BJ (cell line): ENCODE measurements around the gene SOX12. TPM values are rescaled to one million over a fixed set of nuclear protein-coding genes. Genes with fewer than 3 reads are reported as not detected.

ENCODE experiments used
- CTCF ChIA-PET: fragments of 350-600 bp; formaldehyde crosslinking; extraction: SDS; loops from one replicate; lab custom pipeline; 2021; ENCODE audit warnings: antibody characterized with exemption, inconsistent platforms; lab: Yijun Ruan, JAX
- POLR2A ChIA-PET: fragments of 300-600 bp; sonication (Branson Sonifier 250); formaldehyde crosslinking; extraction: SDS; loops from one replicate; lab custom pipeline; 2021; ENCODE audit warnings: antibody characterized with exemption; lab: Charles Lee
- DNase-seq: peaks from one replicate; pipeline ENCODE4 v3.0.0-alpha.2; 2011; ENCODE audit warnings: low read depth
- H3K27me3 ChIP-seq: 2 replicates; pipeline ENCODE4 v1.6.0; 2011; ENCODE audit warnings: low read length; ENCODE audit not compliant: control insufficient read depth, insufficient read depth
- H3K36me3 ChIP-seq: 2 replicates; pipeline ENCODE4 v1.5.1; 2011; ENCODE audit warnings: low read length; ENCODE audit not compliant: control insufficient read depth, insufficient read depth
- H3K4me3 ChIP-seq: 2 replicates; pipeline ENCODE4 v1.5.1; 2011; ENCODE audit warnings: low read depth, mild to moderate bottlenecking, control low read depth, low read length
- polyA plus RNA-seq: library from polyadenylated mRNA; depleted of rRNA; stranded (reverse); fragments of >200 nt; gene quantifications from 2 replicates; pipeline ENCODE4 v1.2.3, GENCODE V29; 2011
- TF ChIP-seq, protein P1 (sequence below): IDR thresholded peaks from 2 replicates; pipeline ENCODE4 v1.5.1; 2011; ENCODE audit warnings: low read depth, mild to moderate bottlenecking, control low read depth, inconsistent platforms, low read length, moderate library complexity; ENCODE audit not compliant: insufficient read depth

SOX12 gene
- polyA plus RNA-seq, 1 experiment, result 3.6 TPM

GRCh38 chr20:363319-364078, 38.1 kb downstream of the SOX12 start:
- Histone ChIP-seq H3K36me3 (no peaks in the 10 kb centered on the region), H3K27me3 (no peaks in the 10 kb centered on the region), H3K4me3 (no peak overlapping the region)
- no peak for DNase-seq
- ChIA-PET CTCF (interaction anchor here (1.3 to 2.9 kb wide), 5 partner anchors 9 to 282 kb away, joined by 3 to 11 read pairs (median 7); no protein-coding TSS in a partner anchor), POLR2A (no interaction called here)
- TF ChIP-seq, protein P1, sequence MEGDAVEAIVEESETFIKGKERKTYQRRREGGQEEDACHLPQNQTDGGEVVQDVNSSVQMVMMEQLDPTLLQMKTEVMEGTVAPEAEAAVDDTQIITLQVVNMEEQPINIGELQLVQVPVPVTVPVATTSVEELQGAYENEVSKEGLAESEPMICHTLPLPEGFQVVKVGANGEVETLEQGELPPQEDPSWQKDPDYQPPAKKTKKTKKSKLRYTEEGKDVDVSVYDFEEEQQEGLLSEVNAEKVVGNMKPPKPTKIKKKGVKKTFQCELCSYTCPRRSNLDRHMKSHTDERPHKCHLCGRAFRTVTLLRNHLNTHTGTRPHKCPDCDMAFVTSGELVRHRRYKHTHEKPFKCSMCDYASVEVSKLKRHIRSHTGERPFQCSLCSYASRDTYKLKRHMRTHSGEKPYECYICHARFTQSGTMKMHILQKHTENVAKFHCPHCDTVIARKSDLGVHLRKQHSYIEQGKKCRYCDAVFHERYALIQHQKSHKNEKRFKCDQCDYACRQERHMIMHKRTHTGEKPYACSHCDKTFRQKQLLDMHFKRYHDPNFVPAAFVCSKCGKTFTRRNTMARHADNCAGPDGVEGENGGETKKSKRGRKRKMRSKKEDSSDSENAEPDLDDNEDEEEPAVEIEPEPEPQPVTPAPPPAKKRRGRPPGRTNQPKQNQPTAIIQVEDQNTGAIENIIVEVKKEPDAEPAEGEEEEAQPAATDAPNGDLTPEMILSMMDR, result no peak

- no peak overlapping the region for H3K4me3 ChIP-seq
- ChIA-PET POLR2A (no interaction called here), CTCF (no interaction called here)
- TF ChIP-seq, protein P1, result no peak
- H3K27me3 ChIP-seq, result no peaks in the 10 kb centered on the region
- DNase-seq, result no peak
- no peaks in the 10 kb centered on the region for H3K36me3 ChIP-seq
Observed at GRCh38 chr20:364905-365794, 39.8 kb downstream of the SOX12 start.

- ChIA-PET POLR2A (no interaction called here), CTCF (interaction anchor here (0.9 kb wide), 2 partner anchors 12 to 16 kb away, joined by 3 to 5 read pairs; no protein-coding TSS in a partner anchor)
- TF ChIP-seq, protein P1, result no peak
- Histone ChIP-seq H3K4me3 (no peak overlapping the region), H3K36me3 (no peaks in the 10 kb centered on the region), H3K27me3 (no peaks in the 10 kb centered on the region)
- no peak for DNase-seq
Observed at GRCh38 chr20:366041-366718, 40.8 kb downstream of the SOX12 start.

DNA sequence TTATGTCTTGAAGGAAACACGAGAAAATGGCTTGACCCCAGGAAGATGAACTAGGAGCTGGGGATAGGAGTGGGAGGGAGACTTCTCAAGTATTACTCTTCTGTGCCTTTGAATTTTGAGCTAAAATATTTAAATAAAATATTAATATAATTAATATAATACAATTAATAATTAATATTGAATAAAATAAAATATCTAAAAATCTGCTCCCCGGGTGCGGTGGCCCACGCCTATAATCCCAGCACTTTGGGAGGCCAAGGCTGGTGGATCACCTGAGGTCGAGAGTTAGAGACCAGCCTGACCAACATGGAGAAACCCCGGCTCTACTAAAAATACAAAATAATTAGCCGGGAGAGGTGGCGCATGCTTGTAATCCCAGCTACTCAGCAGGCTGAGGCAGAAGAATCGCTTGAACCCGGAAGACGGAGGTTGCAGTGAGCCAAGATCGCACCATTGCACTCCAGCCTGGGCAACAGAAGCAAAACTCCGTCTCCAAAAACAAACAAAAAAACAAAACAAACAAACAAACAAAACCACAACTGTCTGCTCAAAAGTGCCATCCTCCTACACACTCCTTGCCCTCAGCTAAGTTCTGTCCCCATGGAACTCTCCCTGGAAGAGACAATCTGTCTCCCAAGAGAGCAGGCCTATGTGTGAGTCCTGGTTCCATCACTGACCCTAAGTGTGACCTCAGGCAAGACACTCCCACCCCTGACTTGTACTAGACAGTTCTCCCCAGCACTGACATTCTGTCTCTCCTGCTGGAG, 41.5 kb downstream of the SOX12 start:
- no peak overlapping the region for H3K4me3 ChIP-seq
- no peak for DNase-seq
- TF ChIP-seq, protein P1, result no peak
- CTCF ChIA-PET, result interaction anchor here (0.9 kb wide), 2 partner anchors 13 to 15 kb away, joined by 3 to 5 read pairs; no protein-coding TSS in a partner anchor
- H3K27me3 ChIP-seq, result no peaks in the 10 kb centered on the region
- POLR2A ChIA-PET, result no interaction called here
- H3K36me3 ChIP-seq, result no peaks in the 10 kb centered on the region
